Activated CD4-positive, alpha-beta T cell treated with anti-CD3 and anti-CD28 coated beads, Interleukin-2, amount 50 U/mL, for 4 hours (primary cell): ENCODE measurements around the gene MTUS2.

ENCODE experiments used
- DNase-seq, 2 experiments: peaks; one replicate each; pipeline ENCODE4 v3.0.0-alpha.2; 2020

The MTUS2 gene

DNA sequence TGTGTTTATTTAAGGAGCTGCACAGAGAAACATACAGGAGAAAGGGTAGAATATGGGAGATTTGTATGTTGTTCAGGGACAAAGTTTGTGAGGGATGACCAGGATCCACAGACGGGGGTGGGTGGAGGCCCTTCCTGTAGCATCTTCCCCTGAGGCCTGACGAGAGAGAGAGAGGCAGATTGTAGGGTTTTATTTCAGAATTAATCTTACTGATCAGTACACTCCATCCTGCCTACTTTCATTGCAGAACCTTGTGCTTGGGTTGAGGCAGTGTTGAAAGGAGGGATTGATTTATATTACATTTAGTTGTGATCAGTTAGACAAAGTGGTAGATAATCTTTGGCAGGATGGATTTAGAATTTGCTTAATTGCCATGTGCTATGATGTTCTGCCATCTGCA is 39.6 kb downstream of the MTUS2 start:
- DNase-seq, result no peak

DNA sequence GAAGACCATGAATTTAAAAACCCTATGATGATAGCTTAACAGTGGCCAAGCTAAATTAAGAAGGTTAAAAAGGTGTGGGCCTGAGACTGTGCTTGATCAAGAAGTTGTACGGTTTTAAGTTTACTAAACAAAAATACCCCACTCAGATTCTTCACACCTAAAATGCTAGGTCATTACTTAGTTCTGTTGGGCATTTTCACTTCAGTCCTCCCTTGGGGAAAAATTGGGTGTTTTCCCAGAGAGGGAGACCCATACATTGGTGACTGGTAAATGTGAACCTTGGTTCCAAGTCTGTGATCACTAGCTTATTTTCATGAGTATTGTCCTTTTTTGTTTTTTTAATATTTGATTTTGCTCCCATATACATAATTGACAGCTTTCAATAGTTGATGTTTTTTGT is 44.4 kb downstream of the MTUS2 start:
- no peak for DNase-seq

DNA sequence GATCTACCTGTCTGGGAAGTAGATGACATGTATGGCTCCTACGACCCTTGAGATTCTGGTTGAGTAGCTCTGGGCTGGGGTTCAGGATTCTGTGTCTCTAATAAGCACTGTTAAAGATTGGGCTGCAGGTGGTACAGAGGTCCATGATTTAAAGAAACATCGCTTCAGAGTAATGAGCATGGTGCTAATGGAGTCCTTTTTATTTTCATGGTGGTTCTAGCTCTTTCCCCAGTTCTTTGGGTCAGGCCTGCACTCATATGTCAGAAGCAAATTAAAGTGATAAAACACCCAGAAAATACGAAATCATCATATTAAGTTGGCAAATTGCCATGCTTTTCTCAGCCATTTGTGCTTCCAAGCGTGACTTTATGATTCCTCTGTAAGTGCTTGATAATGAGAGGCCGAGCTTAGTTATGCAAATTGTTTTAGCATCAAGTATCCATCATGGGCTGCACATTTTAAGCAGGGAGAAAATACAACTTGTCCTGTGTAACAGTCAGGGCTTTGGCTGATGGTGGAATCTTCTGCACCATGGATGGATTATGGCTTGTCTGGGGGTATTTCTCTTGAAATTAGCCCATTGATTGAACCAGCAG is 45.1 kb downstream of the MTUS2 start:
- no peak for DNase-seq

GRCh38 chr13:28865951-28866350 is 45.8 kb downstream of the MTUS2 start:
- DNase-seq, result no peak

GRCh38 chr13:28866932-28867331 is 46.8 kb downstream of the MTUS2 start:
- DNase-seq, result no peak

DNA sequence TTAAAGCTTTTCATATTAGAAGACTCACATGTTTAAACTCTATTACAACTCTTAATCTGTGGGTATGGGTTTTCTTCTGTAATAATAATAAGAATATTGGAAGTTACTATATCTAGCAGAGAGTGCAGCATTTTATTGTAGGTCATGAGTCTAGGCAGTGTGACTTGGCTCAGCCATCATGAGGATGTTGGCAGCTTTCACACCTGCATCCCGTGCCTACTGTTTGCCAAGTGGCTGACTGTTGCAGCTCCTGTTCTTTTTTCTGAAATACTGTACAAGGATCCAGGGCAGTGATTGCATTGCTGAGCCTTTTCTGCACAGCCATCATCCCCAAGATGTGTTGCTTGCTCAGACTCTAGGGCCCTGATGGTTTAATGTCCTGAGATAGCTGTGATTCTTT is 47.4 kb downstream of the MTUS2 start:
- no peak for DNase-seq

DNA sequence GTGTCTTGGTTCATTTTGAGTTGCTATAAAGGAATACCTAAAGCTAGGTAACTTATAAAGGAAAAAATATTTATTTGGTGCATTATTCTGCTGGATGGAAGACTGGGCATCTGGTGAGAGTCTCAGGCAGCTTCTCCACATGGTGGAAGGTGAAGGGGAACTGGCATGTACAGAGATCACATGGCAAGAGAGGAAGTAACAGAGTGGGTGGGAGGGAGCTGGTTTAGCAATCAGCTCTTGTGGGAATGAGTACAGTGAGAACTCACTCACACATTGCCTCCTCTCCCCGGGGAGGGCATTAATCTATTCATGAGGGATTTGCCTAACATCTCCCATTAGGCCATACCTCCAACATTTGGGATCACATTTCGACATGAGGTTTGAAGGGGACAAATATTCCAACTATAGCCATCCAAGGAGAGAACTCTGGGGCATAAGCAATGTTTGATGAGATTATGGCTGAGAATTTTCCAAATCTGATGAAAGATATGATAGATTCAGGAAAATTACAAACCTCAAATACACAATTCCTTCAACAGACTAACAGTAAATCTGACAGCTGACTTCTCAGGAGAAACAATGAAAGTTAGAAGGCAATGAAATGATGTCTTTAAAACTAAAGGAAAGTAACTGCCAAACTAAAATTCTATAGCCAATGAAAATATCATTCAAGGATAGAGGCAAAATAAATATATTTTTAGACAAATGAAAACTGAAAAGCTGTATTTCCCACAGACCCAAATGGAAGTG is 52.5 kb downstream of the MTUS2 start:
- DNase-seq, result no peak

- DNase-seq, result no peak
These were observed 55.9 kb downstream of the MTUS2 start for GRCh38 chr13:28875846-28876615.

DNA sequence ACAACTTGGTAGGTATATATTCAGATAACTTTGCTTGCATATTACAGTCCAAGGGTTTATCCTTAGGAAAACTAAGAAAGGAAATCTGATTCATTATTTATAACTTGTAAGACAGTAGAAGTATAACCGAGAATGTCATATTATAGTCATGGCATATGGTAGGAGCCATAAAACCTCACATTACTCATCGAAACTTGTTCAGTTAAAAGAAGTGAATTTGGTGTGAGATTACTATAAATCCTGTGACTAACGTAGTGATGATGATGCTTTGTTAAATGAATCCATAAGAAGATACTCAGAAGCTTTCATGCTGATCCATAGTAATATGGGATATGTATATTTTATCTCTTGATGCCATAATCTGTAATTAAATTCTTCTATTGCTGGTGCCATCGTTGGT is 57.3 kb downstream of the MTUS2 start:
- DNase-seq, result no peak

DNA sequence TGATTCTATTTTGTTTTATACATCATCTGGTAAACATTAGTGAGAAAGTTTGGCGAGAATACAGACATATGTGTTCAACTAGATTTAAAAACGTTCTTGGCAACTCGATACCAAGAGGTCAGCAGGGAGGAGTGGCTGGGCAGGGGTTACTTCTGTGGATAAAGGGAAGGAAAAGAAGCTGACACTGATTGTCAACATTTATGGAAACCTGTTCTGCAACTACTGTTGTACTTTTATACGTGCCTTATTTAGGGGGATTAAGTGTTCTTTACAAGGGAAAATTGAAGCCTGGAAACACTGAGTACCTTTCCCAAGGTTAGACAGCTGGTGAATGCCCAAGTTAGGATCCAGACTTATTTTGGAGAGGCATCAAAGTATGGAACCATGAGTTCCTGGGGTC is 65.0 kb downstream of the MTUS2 start:
- no peak for DNase-seq

DNA sequence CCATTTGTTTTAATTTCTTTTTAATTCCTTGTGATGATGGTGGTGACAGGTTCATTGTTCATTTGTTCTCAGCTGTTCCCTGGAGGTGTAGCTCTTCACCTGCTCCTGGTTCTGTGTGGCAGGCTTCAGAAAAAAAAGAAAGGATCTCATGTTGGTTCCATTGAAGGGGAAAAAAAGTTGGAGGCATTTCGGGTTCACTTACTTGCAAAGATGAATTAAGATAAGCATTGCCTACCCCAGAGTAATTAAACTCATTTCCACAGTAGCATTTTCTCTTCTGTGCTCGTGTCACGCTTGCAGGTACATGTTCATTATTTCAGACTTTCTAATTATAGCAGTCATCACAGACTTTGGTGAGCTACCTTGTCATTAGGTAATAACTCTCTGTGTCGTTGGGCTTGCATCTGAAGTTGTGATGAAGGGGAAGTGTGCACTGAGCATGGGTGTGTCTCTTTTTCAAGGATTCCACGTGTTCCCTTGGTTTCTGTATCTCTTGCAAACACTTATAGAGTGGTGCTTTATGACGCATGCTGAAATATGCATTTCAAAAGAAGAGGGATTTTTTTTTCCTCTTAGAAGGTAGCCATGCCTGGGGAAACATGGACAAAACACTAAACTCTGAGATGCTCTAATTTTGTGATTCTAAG is 69.1 kb downstream of the MTUS2 start:
- no peak for DNase-seq

- DNase-seq, result no peak
These were observed 70.6 kb downstream of the MTUS2 start for GRCh38 chr13:28890712-28891111.

- DNase-seq, result no peak
These were observed 97.9 kb downstream of the MTUS2 start for GRCh38 chr13:28918030-28918429.

- DNase-seq, result no peak
These were observed 102.2 kb downstream of the MTUS2 start for GRCh38 chr13:28922341-28922740.

DNA sequence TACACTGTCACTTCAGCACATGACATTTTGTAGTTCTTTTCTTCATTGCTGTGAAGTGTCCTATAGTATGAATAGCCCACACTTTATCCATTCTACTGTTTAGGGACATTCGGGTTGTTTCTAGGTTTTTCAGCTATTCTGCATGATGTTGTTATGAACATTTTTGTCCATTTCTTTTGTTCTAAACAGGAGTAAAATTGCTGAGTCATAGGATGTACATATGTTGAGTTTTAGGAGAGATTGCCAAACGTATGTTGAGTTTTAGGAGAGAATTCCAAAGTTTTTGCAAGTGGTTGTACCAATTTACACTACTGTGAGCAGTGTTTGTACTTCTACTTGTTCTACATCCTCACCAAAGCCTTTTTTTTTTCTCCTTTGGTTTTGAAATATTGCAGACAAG is 115.0 kb downstream of the MTUS2 start:
- DNase-seq, result no peak

DNA sequence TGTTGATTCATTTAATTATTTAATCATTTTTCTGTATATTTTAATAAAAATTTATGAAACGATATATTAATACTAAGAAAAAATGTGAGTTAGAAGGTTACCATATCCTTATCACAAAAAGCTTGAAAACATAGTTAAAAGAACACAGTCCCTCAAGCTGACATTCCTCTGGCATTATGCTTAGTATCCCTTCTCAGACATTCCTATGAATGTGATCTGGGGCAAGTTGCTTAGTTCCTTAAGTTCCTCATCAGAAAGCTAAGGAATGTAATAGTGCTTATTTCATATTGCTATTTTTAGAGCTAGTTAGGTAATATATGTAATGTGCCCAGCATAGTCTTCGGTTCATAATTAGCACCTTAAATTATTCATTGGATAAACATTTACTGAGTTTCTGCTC is 122.8 kb downstream of the MTUS2 start:
- DNase-seq, result no peak

DNA sequence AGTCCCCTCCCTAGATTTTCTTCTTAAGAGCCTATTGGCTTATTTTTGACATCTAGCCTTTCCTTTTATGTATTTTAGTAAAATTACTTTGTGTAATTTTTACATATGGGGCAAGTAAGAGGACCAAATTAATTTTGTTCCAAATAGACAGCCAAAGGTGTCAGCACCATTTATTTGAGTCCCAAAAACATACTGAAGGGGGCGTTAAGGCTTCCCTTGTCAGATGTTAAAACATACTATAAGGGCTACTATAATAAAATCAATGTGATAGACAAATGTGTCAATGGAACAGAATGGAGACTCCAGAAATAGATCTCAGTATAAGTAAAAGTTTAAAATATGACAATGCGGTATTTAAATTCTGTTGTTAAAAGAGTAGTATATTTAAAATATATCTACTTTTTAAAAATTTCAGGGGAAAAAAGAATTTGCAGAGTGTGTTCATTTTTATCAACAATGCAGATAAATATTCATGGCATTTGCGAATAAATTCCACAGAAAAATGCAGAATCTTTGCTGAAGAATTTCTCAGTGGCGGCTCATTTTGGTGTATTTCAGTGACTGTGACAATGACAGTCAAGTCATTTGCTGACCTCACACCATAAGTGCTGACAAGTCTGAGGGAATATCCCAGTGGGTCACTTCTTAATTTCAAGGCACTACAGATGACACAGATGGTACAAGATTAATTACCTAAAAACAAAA is 133.7 kb downstream of the MTUS2 start:
- no peak for DNase-seq

DNA sequence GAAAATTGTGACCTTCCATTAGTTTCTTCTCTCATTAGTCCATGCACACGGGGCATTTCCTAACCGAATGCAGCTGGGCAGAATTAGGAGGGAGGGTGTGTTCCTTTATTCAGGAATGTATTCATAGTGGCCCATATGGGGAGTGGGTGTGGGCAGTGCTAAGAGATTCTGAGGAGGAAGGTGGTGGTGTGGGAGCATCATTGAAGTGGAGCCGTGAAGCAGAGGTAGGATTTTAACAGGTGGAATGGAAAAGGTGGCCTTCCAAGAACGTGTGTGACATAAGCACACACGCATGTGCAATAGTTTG is 134.2 kb downstream of the MTUS2 start:
- no peak for DNase-seq

DNA sequence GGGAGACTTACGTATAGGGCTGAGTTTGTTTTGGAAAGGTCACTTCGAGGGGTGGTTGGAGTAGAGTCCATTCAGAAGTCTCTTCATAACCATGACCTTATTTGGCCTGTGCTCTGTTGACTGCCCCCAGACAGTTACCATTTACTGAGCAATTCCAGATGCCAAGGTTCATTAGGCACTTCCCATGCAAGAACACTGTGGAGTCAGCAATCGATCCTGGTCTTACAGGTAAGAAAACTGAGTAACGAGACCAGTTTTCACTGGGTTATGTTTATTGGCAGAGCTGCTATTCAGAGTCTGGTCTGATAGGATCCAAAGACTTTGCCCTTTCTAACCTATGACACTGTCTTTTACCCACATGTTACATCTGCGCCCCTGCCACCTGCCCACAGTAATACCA is 134.7 kb downstream of the MTUS2 start:
- no peak for DNase-seq

DNA sequence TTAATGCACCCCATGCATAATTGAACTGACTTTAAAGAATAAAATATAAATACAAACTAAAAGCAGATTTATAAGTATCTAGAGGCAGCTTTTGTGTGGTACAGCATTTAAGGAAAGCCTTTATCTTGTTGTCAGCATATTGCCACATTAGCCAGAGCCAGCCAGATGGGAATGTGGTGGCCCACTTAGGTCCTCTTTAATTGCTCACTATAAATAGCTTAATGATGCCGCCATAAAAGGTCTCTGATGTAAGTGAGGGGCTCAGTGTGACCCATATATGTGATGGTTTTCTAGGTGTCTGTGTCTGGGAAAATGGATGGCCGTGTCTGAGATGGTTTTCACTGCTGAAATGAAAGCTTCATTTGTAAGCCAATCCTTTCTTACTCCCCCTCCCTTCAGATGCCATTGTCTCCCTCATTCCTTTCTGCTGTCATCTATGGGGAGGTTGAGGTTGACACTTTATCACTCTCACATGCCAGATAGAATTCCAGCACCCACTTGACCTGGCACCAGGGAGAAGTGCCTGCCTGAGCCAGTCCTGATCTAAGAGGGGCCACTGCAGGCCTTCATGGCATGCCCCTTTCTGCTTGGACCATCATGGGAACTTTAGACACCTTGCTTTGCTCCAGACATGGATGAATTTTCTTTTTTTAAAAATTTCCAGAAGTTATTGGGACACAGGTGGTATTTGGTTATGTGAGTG is 135.3 kb downstream of the MTUS2 start:
- no peak for DNase-seq

- no peak for DNase-seq
These were observed 137.9 kb downstream of the MTUS2 start for GRCh38 chr13:28958018-28958417.

DNA sequence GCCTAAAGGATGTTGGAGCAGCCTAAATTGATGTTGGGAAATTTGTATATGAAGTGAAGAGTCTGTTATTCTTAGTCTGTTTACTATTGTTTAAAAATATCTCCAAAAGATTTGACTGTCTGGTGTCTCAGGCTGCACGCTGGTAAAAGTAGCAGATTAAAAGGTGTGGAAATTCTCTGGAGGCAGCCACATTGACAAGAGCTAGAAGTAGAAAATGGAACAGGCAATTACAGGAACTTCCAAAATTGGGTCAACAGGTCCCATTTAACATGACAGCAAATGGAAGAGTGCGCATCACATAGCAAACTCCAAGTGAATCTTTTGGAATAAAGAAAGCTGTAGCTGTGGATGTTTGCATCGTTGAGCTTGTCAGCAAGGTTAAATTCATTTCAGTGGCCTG is 138.3 kb downstream of the MTUS2 start:
- no peak for DNase-seq

- no peak for DNase-seq
These were observed 143.9 kb downstream of the MTUS2 start for GRCh38 chr13:28964052-28964451.
